PC-3 (cell line): ENCODE results near the gene TNRC6C. TPM values are rescaled to one million over a fixed set of nuclear protein-coding genes. Genes with fewer than 3 reads are reported as not detected.
A peak's percentile ranks its signal among the peaks of the same experiment; 100 is the strongest.

Source experiments
- ATAC-seq: fragments of 200-7000 bp; cut with Tn5 transposase; 2 replicates; pipeline ENCODE4 v1.9.1; 2020; ENCODE audit warnings: mild to moderate bottlenecking, moderate library complexity
- BruUV-seq: library from RNA; stranded (reverse); fragments of 400-500 nt; replicated peaks from 2 replicates; lab custom pipeline; 2021; lab: Mats Ljungman, UMichigan
- CTCF ChIA-PET: fragments of 300-600 bp; sonication (Branson Sonifier 250); formaldehyde crosslinking; loops from one replicate; lab custom pipeline; 2022; ENCODE audit warnings: antibody characterized with exemption; lab: Charles Lee
- POLR2A ChIA-PET: fragments of 300-600 bp; sonication (Branson Sonifier 250); formaldehyde crosslinking; loops from one replicate; lab custom pipeline; 2022; ENCODE audit warnings: antibody characterized with exemption; ENCODE audit not compliant: unreplicated experiment; lab: Charles Lee
- DNase-seq: peaks from one replicate; pipeline ENCODE4 v3.0.0-alpha.2; 2015
- H2AFZ ChIP-seq: fragments of 300-600 bp; sonication (generic); 2 replicates; pipeline ENCODE4 v1.6.0; 2016; ENCODE audit warnings: antibody characterized with exemption, low read length
- H3F3A ChIP-seq: fragments of 300-600 bp; sonication (generic); one replicate; pipeline ENCODE4 v1.6.0; 2017; ENCODE audit warnings: antibody characterized with exemption, low read length, control low read depth, mild to moderate bottlenecking; ENCODE audit not compliant: unreplicated experiment
- H3K27ac ChIP-seq: fragments of 300-600 bp; sonication (generic); 2 replicates; pipeline ENCODE4 v1.5.1; 2016; ENCODE audit warnings: mild to moderate bottlenecking, low read length
- H3K27me3 ChIP-seq: fragments of 300-600 bp; sonication (generic); 2 replicates; pipeline ENCODE4 v1.6.1; 2016; ENCODE audit warnings: low read length, mixed read lengths
- H3K36me3 ChIP-seq: fragments of 300-600 bp; sonication (generic); 2 replicates; pipeline ENCODE4 v1.6.1; 2016; ENCODE audit warnings: low read depth, mixed run types, low read length, mixed read lengths
- H3K4me1 ChIP-seq: fragments of 300-600 bp; sonication (generic); 2 replicates; pipeline ENCODE4 v1.5.1; 2016; ENCODE audit warnings: low read length; ENCODE audit not compliant: insufficient read depth
- H3K4me2 ChIP-seq: fragments of 300-600 bp; sonication (generic); 2 replicates; pipeline ENCODE4 v1.6.0; 2016; ENCODE audit warnings: low read length
- H3K4me3 ChIP-seq: fragments of 300-600 bp; sonication (generic); 2 replicates; pipeline ENCODE4 v1.5.1; 2016; ENCODE audit warnings: mild to moderate bottlenecking, low read length, mixed read lengths
- H3K79me2 ChIP-seq: fragments of 300-600 bp; sonication (generic); 2 replicates; pipeline ENCODE4 v1.6.1; 2017; ENCODE audit warnings: low read length, mixed read lengths
- H3K9ac ChIP-seq: fragments of 300-600 bp; sonication (generic); 2 replicates; pipeline ENCODE4 v1.6.0; 2016; ENCODE audit warnings: mild to moderate bottlenecking, low read length
- H3K9me2 ChIP-seq: fragments of 300-600 bp; sonication (generic); replicated peaks from 2 replicates; pipeline ENCODE4 v1.6.1; 2016; ENCODE audit warnings: mixed run types, low read length, mixed read lengths
- H3K9me3 ChIP-seq: fragments of 300-600 bp; sonication (generic); 2 replicates; pipeline ENCODE4 v1.6.1; 2016; ENCODE audit warnings: low read length, mixed read lengths
- H4K20me1 ChIP-seq: fragments of 300-600 bp; sonication (generic); 2 replicates; pipeline ENCODE4 v1.6.1; 2016; ENCODE audit warnings: low read length, mixed read lengths
- EZH2 ChIP-seq: fragments of 300-600 bp; sonication (generic); IDR thresholded peaks from one replicate; pipeline ENCODE4 v1.6.1; 2017; ENCODE audit warnings: antibody characterized with exemption, mild to moderate bottlenecking, low read length; ENCODE audit not compliant: unreplicated experiment
- EZH2phosphoT487 ChIP-seq: fragments of 300-600 bp; sonication (generic); IDR thresholded peaks from 2 replicates; pipeline ENCODE4 v1.6.1; 2018; ENCODE audit warnings: mild to moderate bottlenecking, antibody characterized with exemption, low read length, borderline replicate concordance
- intact Hi-C: fragments of 100-400 bp; cut with micrococcal nuclease; formaldehyde crosslinking; loops from 2 replicates; pipeline ENCODE4 v1.9.0; 2023
- total RNA-seq: library from RNA; depleted of rRNA; stranded (reverse); fragments of >200 nt; gene quantifications from 2 replicates; pipeline ENCODE4 v1.2.3, GENCODE V29; 2014
- TF ChIP-seq, protein P1 (sequence below): fragments of 300-600 bp; sonication (generic); conservative IDR thresholded peaks from 2 replicates; pipeline ENCODE4 v1.5.1; 2017; ENCODE audit warnings: antibody characterized with exemption, low read depth, mild to moderate bottlenecking, low read length

TNRC6C gene
- total RNA-seq, 1 experiment from 2014 or later = 5.3 TPM

DNA sequence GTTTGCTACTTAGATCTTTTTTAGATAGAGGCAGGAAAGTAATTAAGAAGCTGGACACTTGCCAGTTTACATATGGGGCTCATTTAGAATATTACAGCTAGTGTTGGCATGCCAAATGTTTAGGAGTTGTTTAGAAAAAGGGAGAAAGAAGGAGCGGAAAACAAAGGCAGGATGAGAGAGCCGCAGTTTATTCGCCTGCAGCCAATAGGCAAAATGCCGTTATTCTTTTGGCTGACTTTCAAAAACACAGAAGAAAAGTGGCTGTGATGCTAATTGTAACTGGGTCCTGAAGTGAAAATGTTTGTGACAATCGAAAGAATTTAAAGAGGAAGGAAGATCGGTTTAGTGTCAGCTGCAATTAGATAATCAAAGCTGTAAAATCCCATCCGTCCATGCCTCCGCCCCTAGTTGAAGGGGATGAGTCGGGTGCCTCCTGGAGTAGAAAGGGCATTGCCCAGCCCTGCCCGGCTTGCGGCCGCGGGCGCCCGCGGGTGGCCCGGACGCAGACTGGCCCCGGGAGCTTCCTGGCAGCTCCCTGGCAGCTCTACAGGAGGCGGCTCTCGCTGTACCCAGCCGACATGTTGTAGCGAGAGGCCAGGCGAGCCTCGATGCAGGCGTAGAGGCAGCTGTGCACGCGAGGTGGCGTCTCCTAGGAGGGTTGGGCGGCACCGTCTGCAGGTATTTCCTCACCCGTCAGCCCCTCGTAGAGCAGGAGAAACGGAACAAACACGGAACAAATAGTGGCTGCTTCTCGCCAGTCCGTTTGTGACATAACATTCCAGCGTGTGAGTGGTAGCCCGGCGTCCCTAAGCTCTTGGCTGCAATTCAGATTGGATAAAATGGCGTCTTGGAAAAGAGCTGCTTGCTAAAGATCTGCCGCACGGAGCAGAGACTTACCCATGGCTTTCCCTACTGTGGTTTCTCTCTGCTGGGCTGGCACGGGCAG lies 82.2 kb downstream of the TNRC6C start:
- H3K36me3 ChIP-seq = no peaks in the 10 kb centered on the region
- peak overlapping the region; percentile 75 for H3K9ac ChIP-seq
- ATAC-seq (peak; percentile 93), DNase-seq (peak; percentile 80)
- H3F3A ChIP-seq = no peaks in the 10 kb centered on the region
- peak overlapping the region; percentile 72 for H3K27ac ChIP-seq
- TF ChIP-seq, protein P1, sequence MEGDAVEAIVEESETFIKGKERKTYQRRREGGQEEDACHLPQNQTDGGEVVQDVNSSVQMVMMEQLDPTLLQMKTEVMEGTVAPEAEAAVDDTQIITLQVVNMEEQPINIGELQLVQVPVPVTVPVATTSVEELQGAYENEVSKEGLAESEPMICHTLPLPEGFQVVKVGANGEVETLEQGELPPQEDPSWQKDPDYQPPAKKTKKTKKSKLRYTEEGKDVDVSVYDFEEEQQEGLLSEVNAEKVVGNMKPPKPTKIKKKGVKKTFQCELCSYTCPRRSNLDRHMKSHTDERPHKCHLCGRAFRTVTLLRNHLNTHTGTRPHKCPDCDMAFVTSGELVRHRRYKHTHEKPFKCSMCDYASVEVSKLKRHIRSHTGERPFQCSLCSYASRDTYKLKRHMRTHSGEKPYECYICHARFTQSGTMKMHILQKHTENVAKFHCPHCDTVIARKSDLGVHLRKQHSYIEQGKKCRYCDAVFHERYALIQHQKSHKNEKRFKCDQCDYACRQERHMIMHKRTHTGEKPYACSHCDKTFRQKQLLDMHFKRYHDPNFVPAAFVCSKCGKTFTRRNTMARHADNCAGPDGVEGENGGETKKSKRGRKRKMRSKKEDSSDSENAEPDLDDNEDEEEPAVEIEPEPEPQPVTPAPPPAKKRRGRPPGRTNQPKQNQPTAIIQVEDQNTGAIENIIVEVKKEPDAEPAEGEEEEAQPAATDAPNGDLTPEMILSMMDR = peak; percentile 41
- TF ChIP-seq EZH2 = no peak
- peak overlapping the region; percentile 84 for H3K4me2 ChIP-seq
- BruUV-seq = no TSS peak
- intact Hi-C loops = no loop called here
- peaks cover 17% of the 10 kb centered on the region for H3K4me1 ChIP-seq
- no peaks in the 10 kb centered on the region for H3K9me2 ChIP-seq
- H3K9me3 ChIP-seq = no peaks in the 10 kb centered on the region
- H3K4me3 ChIP-seq = peak overlapping the region; percentile 71
- POLR2A ChIA-PET = interaction anchor here (0.5 to 0.8 kb wide), 5 partner anchors 11 to 731 kb away, joined by 3 to 12 read pairs (median 5); no protein-coding TSS in a partner anchor
- H3K79me2 ChIP-seq = no peaks in the 10 kb centered on the region
- CTCF ChIA-PET = interaction anchor here (0.5 to 2.3 kb wide), 10 partner anchors 9 to 780 kb away, joined by 3 to 15 read pairs (median 4); no protein-coding TSS in a partner anchor
- peak overlapping the region; percentile 82 for H2AFZ ChIP-seq
- no peaks in the 10 kb centered on the region for H4K20me1 ChIP-seq
- no peaks in the 10 kb centered on the region for H3K27me3 ChIP-seq

DNA sequence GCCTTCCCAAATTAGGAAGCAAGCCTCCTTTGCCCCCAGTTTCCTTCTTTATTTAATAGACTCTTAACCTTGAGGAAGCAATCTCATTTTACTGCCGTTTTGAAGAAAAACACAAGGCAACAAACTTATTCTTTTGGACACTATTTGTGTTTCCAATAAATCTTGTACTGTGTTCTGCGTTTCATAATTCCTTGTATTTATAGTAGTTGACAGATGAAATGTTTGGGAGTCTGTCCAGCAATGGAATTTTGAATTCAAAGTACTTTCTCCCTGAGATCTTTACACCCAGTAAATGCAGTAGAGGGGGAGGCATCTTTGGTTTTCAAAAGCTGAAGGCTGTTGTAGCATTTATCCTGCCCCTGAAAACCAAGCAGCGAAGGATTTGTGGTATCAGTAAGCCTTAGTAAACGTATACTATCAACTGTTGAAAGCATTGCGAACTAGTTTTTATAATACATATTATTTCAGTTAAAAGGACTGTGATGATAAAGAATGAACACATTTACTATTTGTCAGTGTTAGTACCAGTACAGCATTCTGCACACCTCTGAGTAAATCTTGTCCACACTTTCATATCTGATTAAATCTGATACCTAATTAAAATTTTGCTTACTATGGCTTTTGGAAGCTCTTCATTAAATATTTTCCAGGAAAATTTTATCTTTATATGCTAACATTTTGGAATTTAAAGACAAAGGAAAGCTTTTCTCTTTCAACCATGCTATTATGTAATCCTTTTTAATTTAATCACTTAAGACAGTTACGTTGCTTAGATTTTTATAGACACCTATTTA lies 83.1 kb downstream of the TNRC6C start:
- H3K4me3 ChIP-seq = peak overlapping the region; percentile 71
- ATAC-seq (peak; percentile 16), DNase-seq (peak; percentile 30)
- POLR2A ChIA-PET = interaction anchor here (0.6 to 0.7 kb wide), 3 partner anchors 10 to 157 kb away, joined by 3 to 12 read pairs (median 7); no protein-coding TSS in a partner anchor
- peak overlapping the region; percentile 84 for H3K4me2 ChIP-seq
- H2AFZ ChIP-seq = peak overlapping the region; percentile 82
- TSS peak; percentile 72 for BruUV-seq
- intact Hi-C loops = no loop called here
- H3K27me3 ChIP-seq = no peaks in the 10 kb centered on the region
- no peaks in the 10 kb centered on the region for H3F3A ChIP-seq
- H3K79me2 ChIP-seq = no peaks in the 10 kb centered on the region
- CTCF ChIA-PET = interaction anchor here (0.5 to 2.3 kb wide), 9 partner anchors 10 to 781 kb away, joined by 3 to 15 read pairs (median 4); no protein-coding TSS in a partner anchor
- TF ChIP-seq, protein P1 = no peak
- no peak for TF ChIP-seq EZH2
- no peak for TF ChIP-seq EZH2phosphoT487
- H3K9me3 ChIP-seq = no peaks in the 10 kb centered on the region
- H3K9ac ChIP-seq = peak overlapping the region; percentile 75
- no peaks in the 10 kb centered on the region for H3K9me2 ChIP-seq
- H3K36me3 ChIP-seq = no peaks in the 10 kb centered on the region
- H4K20me1 ChIP-seq = no peaks in the 10 kb centered on the region
- peaks cover 16% of the 10 kb centered on the region for H3K4me1 ChIP-seq
- peak overlapping the region; percentile 72 for H3K27ac ChIP-seq
